B cell (primary cell): ENCODE data around the gene CILP.

Experiments used
- CTCF ChIP-seq: fragments of 200-600 bp; IDR thresholded peaks from one replicate; pipeline ENCODE4 v1.8.0; 2022; ENCODE audit warnings: antibody characterized with exemption, mild to moderate bottlenecking
- EZH2 ChIP-seq: IDR thresholded peaks from 2 replicates; pipeline ENCODE4 v1.6.1; 2012; ENCODE audit warnings: borderline replicate concordance, low read depth, mild to moderate bottlenecking, moderate library complexity, low read length; ENCODE audit not compliant: insufficient read depth, poor library complexity, severe bottlenecking

- TF ChIP-seq EZH2 (no peak), CTCF (no peak)
Measured at GRCh38 chr15:65214010-65214409, 2.7 kb upstream of the CILP start.
